H9 (cell line): Measurements from ENCODE around the gene RRBP1. TPM values are rescaled to one million over a fixed set of nuclear protein-coding genes. Genes with fewer than 3 reads are reported as not detected.

Source experiments
- DNase-seq: peaks from one replicate; pipeline ENCODE4 v3.0.0-alpha.2; 2017
- H2AFZ ChIP-seq: one replicate; pipeline ENCODE4 v1.6.1; 2013; ENCODE audit warnings: mild to moderate bottlenecking, low read length, control low read depth, moderate library complexity
- H2AK5ac ChIP-seq: 2 replicates; pipeline ENCODE4 v1.6.1; 2013; ENCODE audit warnings: low read length, control low read depth, mixed read lengths; ENCODE audit not compliant: insufficient read length
- H2BK120ac ChIP-seq: one replicate; pipeline ENCODE4 v1.6.1; 2013; ENCODE audit warnings: low read depth, mild to moderate bottlenecking, low read length, control low read depth, inconsistent platforms; ENCODE audit not compliant: poor library complexity, severe bottlenecking
- H2BK12ac ChIP-seq: 2 replicates; pipeline ENCODE4 v1.6.1; 2013; ENCODE audit warnings: low read length, control low read depth, mixed read lengths, low read depth; ENCODE audit not compliant: insufficient read length
- H2BK15ac ChIP-seq: 2 replicates; pipeline ENCODE4 v1.6.1; 2013; ENCODE audit warnings: low read depth, low read length, control low read depth
- H2BK20ac ChIP-seq: one replicate; pipeline ENCODE4 v1.6.1; 2013; ENCODE audit warnings: low read depth, mild to moderate bottlenecking, low read length, control low read depth, inconsistent platforms; ENCODE audit not compliant: poor library complexity, severe bottlenecking
- H2BK5ac ChIP-seq: 2 replicates; pipeline ENCODE4 v1.6.1; 2013; ENCODE audit warnings: low read length, control low read depth, mixed read lengths; ENCODE audit not compliant: insufficient read length
- H3K14ac ChIP-seq: 2 replicates; pipeline ENCODE4 v1.6.1; 2013; ENCODE audit warnings: low read length, control low read depth; ENCODE audit not compliant: insufficient read depth
- H3K18ac ChIP-seq: 2 replicates; pipeline ENCODE4 v1.6.1; 2013; ENCODE audit warnings: low read depth, mild to moderate bottlenecking, mixed read lengths, low read length, control low read depth; ENCODE audit not compliant: insufficient read length
- H3K23ac ChIP-seq: 2 replicates; pipeline ENCODE4 v1.6.1; 2013; ENCODE audit warnings: low read length, control low read depth, mixed read lengths, low read depth; ENCODE audit not compliant: insufficient read length
- H3K23me2 ChIP-seq: 2 replicates; pipeline ENCODE4 v1.6.1; 2013; ENCODE audit warnings: low read depth, mild to moderate bottlenecking, mixed read lengths, low read length, control low read depth; ENCODE audit not compliant: insufficient read length, poor library complexity, severe bottlenecking
- H3K27ac ChIP-seq: 2 replicates; pipeline ENCODE4 v1.5.1; 2013; ENCODE audit warnings: low read length, control low read depth, mixed read lengths, low read depth; ENCODE audit not compliant: insufficient read length
- H3K27me3 ChIP-seq: 2 replicates; pipeline ENCODE4 v1.6.1; 2013; ENCODE audit warnings: low read length, control low read depth, inconsistent platforms; ENCODE audit not compliant: insufficient read depth
- H3K4ac ChIP-seq: 2 replicates; pipeline ENCODE4 v1.6.1; 2013; ENCODE audit warnings: low read depth, mild to moderate bottlenecking, control low read depth, inconsistent platforms, low read length, moderate library complexity
- H3K4me1 ChIP-seq: 2 replicates; pipeline ENCODE4 v1.6.1; 2013; ENCODE audit warnings: low read length, control low read depth, inconsistent platforms; ENCODE audit not compliant: insufficient read depth
- H3K4me2 ChIP-seq: 2 replicates; pipeline ENCODE4 v1.6.1; 2013; ENCODE audit warnings: low read length, control low read depth, mixed read lengths; ENCODE audit not compliant: insufficient read length, insufficient read depth
- H3K56ac ChIP-seq: 2 replicates; pipeline ENCODE4 v1.6.1; 2013; ENCODE audit warnings: low read depth, mild to moderate bottlenecking, mixed read lengths, low read length, control low read depth; ENCODE audit not compliant: insufficient read length
- H3K79me1 ChIP-seq: 2 replicates; pipeline ENCODE4 v1.6.1; 2013; ENCODE audit warnings: low read depth, mild to moderate bottlenecking, moderate library complexity, low read length, control low read depth, inconsistent platforms; ENCODE audit not compliant: insufficient read depth, poor library complexity, severe bottlenecking
- H3K79me2 ChIP-seq: 2 replicates; pipeline ENCODE4 v1.6.1; 2013; ENCODE audit warnings: low read length, control low read depth, inconsistent platforms; ENCODE audit not compliant: insufficient read depth
- H3K9ac ChIP-seq: 2 replicates; pipeline ENCODE4 v1.6.1; 2013; ENCODE audit warnings: low read length, control low read depth, mixed read lengths; ENCODE audit not compliant: insufficient read length; ENCODE audit errors: extremely low read depth
- H3K9me3 ChIP-seq: one replicate; pipeline ENCODE4 v1.6.1; 2013; ENCODE audit warnings: low read depth, low read length, inconsistent platforms; ENCODE audit not compliant: control insufficient read depth
- H3T11ph ChIP-seq: one replicate; pipeline ENCODE4 v1.6.1; 2013; ENCODE audit warnings: mild to moderate bottlenecking, low read length, control low read depth, inconsistent platforms
- H4K20me1 ChIP-seq: one replicate; pipeline ENCODE4 v1.6.1; 2013; ENCODE audit not compliant: control insufficient read depth, insufficient read length, insufficient read depth
- H4K5ac ChIP-seq: 2 replicates; pipeline ENCODE4 v1.6.1; 2013; ENCODE audit warnings: low read depth, mild to moderate bottlenecking, mixed read lengths, low read length, control low read depth; ENCODE audit not compliant: insufficient read length
- H4K8ac ChIP-seq: replicated peaks from 2 replicates; pipeline ENCODE4 v1.6.1; 2013; ENCODE audit warnings: low read length, control low read depth, mixed read lengths, low read depth; ENCODE audit not compliant: insufficient read length
- H4K91ac ChIP-seq: 2 replicates; pipeline ENCODE4 v1.6.1; 2013; ENCODE audit warnings: low read depth, mild to moderate bottlenecking, moderate library complexity, mixed read lengths, low read length, control low read depth; ENCODE audit not compliant: insufficient read length
- H3K27ac Mint-ChIP-seq, 3 experiments: 2 replicates in 2 of 3; 3 replicates in 1 of 3; pipeline ENCODE4 v1.8.0; 2020 to 2021; ENCODE audit warnings: mixed read lengths in 3 of 3, mild to moderate bottlenecking in 1 of 3, moderate library complexity in 1 of 3
- H3K27me3 Mint-ChIP-seq: 2 replicates; pipeline ENCODE4 v1.8.0; 2021; ENCODE audit warnings: low read depth, mild to moderate bottlenecking, moderate library complexity, mixed read lengths
- H3K36me3 Mint-ChIP-seq, 3 experiments: 2 replicates in 2 of 3; 3 replicates in 1 of 3; pipeline ENCODE4 v1.8.0; 2020 to 2021; ENCODE audit warnings: low read depth in 3 of 3, mixed read lengths in 3 of 3; ENCODE audit not compliant: insufficient read depth in 1 of 3
- H3K4me1 Mint-ChIP-seq, 2 experiments: 2 replicates each; pipeline ENCODE4 v1.8.0; 2020; ENCODE audit warnings: mixed read lengths in 2 of 2
- H3K4me3 Mint-ChIP-seq, 2 experiments: 2 replicates in 1 of 2; 3 replicates in 1 of 2; pipeline ENCODE4 v1.8.0; 2020 to 2021; ENCODE audit warnings: mild to moderate bottlenecking in 2 of 2, mixed read lengths in 2 of 2, moderate library complexity in 1 of 2
- H3K9me3 Mint-ChIP-seq, 2 experiments: 2 replicates in 1 of 2; 3 replicates in 1 of 2; pipeline ENCODE4 v1.8.0; 2020; ENCODE audit warnings: mild to moderate bottlenecking in 2 of 2, mixed read lengths in 2 of 2, moderate library complexity in 1 of 2
- WGBS: extraction: QIAGEN DNeasy Blood & Tissue Kit; methylation state at CpG from one replicate; pipeline ENCODE4 v1.1.7; 2013; ENCODE audit warnings: missing lambda C conversion rate, low lambda C conversion rate, mixed read lengths; ENCODE audit not compliant: insufficient read length; ENCODE audit errors: extremely low coverage; 5-methylcytosine and 5-hydroxymethylcytosine counted together
- total RNA-seq: library from RNA; stranded (reverse); gene quantifications from 2 replicates; pipeline ENCODE4 v1.2.1, GENCODE V29; 2021
- TF ChIP-seq, protein P1 (sequence below): fragments of 200-600 bp; sonication (generic); conservative IDR thresholded peaks from 3 replicates; pipeline ENCODE4 v1.8.0; 2021; ENCODE audit warnings: antibody characterized with exemption, mild to moderate bottlenecking

The RRBP1 gene
- total RNA-seq, 1 experiment from 2014 or later, result 97.8 TPM

GRCh38 chr20:17658648-17658993, 23.4 kb downstream of the RRBP1 start:
- peaks cover 27% of the 10 kb centered on the region; the same call in 1 of the 2 replicates for H3K79me2 ChIP-seq
- H2BK120ac ChIP-seq, result no peak overlapping the region
- no peak overlapping the region for H2BK12ac ChIP-seq
- H3K23me2 ChIP-seq, result no peaks in the 10 kb centered on the region
- no peak overlapping the region for H3K14ac ChIP-seq
- H3K27me3 ChIP-seq, result no peaks in the 10 kb centered on the region
- no peak overlapping the region for H3K4ac ChIP-seq
- no peak overlapping the region for H3K27ac ChIP-seq
- no peaks in the 10 kb centered on the region for H3K9me3 ChIP-seq
- no peaks in the 10 kb centered on the region; the same call in 1 of the 2 replicates for H3K27me3 Mint-ChIP-seq
- H3K18ac ChIP-seq, result no peak overlapping the region
- no peak overlapping the region for H3K23ac ChIP-seq
- no peak for DNase-seq
- H3K9ac ChIP-seq, result no peak overlapping the region
- no peak overlapping the region for H4K91ac ChIP-seq
- TF ChIP-seq, protein P1, sequence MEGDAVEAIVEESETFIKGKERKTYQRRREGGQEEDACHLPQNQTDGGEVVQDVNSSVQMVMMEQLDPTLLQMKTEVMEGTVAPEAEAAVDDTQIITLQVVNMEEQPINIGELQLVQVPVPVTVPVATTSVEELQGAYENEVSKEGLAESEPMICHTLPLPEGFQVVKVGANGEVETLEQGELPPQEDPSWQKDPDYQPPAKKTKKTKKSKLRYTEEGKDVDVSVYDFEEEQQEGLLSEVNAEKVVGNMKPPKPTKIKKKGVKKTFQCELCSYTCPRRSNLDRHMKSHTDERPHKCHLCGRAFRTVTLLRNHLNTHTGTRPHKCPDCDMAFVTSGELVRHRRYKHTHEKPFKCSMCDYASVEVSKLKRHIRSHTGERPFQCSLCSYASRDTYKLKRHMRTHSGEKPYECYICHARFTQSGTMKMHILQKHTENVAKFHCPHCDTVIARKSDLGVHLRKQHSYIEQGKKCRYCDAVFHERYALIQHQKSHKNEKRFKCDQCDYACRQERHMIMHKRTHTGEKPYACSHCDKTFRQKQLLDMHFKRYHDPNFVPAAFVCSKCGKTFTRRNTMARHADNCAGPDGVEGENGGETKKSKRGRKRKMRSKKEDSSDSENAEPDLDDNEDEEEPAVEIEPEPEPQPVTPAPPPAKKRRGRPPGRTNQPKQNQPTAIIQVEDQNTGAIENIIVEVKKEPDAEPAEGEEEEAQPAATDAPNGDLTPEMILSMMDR, result no peak
- H4K20me1 ChIP-seq, result no peaks in the 10 kb centered on the region
- peaks cover 2% of the 10 kb centered on the region; the same call in 1 of the 2 replicates for H3K4me1 ChIP-seq
- H3K56ac ChIP-seq, result no peak overlapping the region
- no peak overlapping the region for H3T11ph ChIP-seq
- peaks cover 11 to 22% of the 10 kb centered on the region in 2 experiments for H3K9me3 Mint-ChIP-seq
- WGBS, result no CpG with 5 or more reads among the region's 2 CpGs
- H2AFZ ChIP-seq, result no peak overlapping the region
- H3K36me3 Mint-ChIP-seq, result peaks cover 45 to 56% (median 48%) of the 10 kb centered on the region in 3 experiments
- H3K4me3 Mint-ChIP-seq, result no peak overlapping the region
- no peak overlapping the region for H3K4me2 ChIP-seq
- peaks cover 40 to 52% of the 10 kb centered on the region in 2 experiments for H3K4me1 Mint-ChIP-seq
- H2BK5ac ChIP-seq, result no peak overlapping the region
- no peak overlapping the region for H2AK5ac ChIP-seq
- H2BK15ac ChIP-seq, result no peak overlapping the region
- no peak overlapping the region for H2BK20ac ChIP-seq
- no peak overlapping the region for H3K27ac Mint-ChIP-seq
- H4K8ac ChIP-seq, result no peak overlapping the region
- H4K5ac ChIP-seq, result no peak overlapping the region
- peaks cover 4% of the 10 kb centered on the region for H3K79me1 ChIP-seq
